SK-N-MC (cell line): ENCODE results near the gene FBRSL1.

Experiments
- EZH2 ChIP-seq: fragments of 200-600 bp; sonication (generic); IDR thresholded peaks from one replicate; pipeline ENCODE4 v1.6.1; 2017; ENCODE audit warnings: antibody characterized with exemption
- POLR2AphosphoS5 ChIP-seq: IDR thresholded peaks from 2 replicates; pipeline ENCODE4 v1.6.1; 2012; ENCODE audit warnings: mild to moderate bottlenecking, low read depth, low read length, borderline replicate concordance

DNA sequence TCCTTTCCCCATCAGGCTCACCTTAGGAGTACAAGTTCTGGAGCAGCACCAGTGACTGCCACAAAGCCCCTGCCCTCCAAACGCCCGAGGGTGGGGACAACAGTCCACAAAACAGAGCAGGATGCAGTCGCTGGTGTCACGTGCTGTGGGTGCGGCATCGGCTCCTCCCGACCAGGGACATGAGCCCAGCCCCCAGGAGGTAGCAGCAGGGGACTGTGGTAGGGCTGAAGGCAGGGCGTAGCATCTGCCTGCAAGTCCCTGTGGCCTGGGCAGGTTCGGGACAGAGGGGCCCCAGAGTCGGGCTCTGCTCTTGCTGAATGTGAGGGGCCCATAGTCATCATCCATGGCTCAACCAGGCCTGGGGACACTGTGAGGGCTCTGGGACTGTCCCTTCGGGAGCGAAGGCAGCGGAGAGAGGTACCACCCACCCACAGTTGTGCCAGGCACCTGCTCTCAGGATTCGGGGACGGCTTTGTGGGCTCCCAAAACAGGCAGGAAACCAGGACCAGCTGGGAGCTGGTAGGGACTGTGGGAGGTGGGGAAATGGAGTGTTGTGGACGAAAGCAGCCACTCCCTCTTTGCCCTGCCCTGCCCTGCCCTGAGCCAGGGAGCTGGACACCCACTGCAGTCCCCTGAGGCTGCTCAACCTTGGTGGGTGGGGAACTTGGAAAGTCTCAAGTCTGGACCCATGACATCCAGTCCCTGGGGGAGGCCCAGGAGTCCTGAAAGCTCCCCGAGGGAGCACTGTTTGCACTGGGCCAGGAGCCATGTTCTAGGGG is 30.7 kb downstream of the FBRSL1 start:
- TF ChIP-seq EZH2 = no peak
- no peak for TF ChIP-seq POLR2AphosphoS5
